Vein endothelial cell (primary cell): ENCODE measurements around the gene SUPT4H1. TPM values are rescaled to one million over a fixed set of nuclear protein-coding genes. Genes with fewer than 3 reads are reported as not detected.

Experiments used
- small RNA-seq: library from RNA; depleted of rRNA; stranded (forward); fragments of <200 nt; gene quantifications from one replicate; pipeline ENCODE3, GENCODE V24; 2012
- total RNA-seq: library from RNA; depleted of rRNA; stranded (reverse); fragments of >200 nt; gene quantifications from 2 replicates; pipeline ENCODE4 v1.2.3, GENCODE V29; 2012

Gene SUPT4H1
- 44.8 and 55.5 TPM in 2 replicates for total RNA-seq

DNA sequence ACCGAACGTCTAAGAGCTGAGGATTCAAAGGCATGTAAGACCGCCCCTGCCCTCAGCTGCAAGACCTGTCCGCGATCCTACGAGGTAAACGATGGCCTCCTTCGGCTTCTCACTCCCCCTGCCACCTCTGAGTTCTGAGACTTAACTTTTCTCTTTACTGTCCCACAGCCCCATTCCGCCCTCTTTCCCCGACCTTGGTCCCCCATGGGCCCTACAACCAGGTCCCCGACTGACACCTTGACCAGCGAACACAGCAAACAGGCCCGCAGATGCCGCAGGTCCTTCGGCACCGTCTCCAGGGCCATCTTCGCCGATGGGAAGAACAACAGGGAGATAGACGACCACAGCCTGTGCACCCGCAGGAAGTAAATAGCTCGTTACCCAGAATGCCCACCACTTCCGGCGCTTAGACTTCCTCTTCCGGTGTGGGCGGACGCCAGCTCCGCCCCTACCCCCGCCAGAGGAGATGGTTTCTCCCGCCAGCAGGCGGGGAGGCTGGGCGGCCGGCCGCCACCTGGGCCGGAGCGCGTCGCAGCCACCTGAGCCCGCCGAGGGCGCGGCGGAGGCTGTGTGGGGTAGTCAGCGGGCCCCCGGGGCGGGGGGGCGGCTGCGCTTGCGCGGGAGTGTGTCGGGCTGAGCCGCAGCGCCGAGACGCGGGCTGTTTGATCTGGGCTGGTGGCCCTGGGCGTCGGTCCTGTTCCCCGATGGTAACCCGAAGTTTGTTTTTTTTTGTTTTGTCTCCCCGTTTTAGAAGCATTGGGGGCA lies at the start of gene SUPT4H1:
TSS of gene SUPT4H1 (minus strand) at position 371 of the 765 bp plus-strand sequence. CDS start at position 305, 66 bp downstream.

GRCh38 chr17:58328195-58329034 lies 23.6 kb downstream of the SUPT4H1 start, which contains the start of gene TSPOAP1:
Gene TSPOAP1 (minus strand): TSS chr17:58328795. CDS start chr17:58327920, 875 bp downstream.

Small RNAs within 50 kb of the gene (small RNA-seq; reads per million reads assigned to genes)
- not detected for gene MIR4736

Other genes with a start within 250 kb of the SUPT4H1 start
- gene OR4D1, start 203.8 kb downstream of the SUPT4H1 start, total RNA-seq = not detected in 2 replicates
- gene OR4D2, start 185.2 kb downstream of the SUPT4H1 start, total RNA-seq = not detected in 2 replicates
- not detected in 2 replicates for gene EPX, start 159.5 kb downstream of the SUPT4H1 start, total RNA-seq
- 12.1 and 12.7 TPM in 2 replicates for gene MKS1, start 132.9 kb downstream of the SUPT4H1 start, total RNA-seq
- not detected in 2 replicates for gene LPO, start 113.6 kb downstream of the SUPT4H1 start, total RNA-seq
- 0.10 TPM in 1 of 2 replicates, not detected in the other for gene MPO, start 71.3 kb downstream of the SUPT4H1 start, total RNA-seq
- gene TSPOAP1, start 23.4 kb downstream of the SUPT4H1 start, total RNA-seq = not detected in 2 replicates
- gene RNF43, start 65.3 kb upstream of the SUPT4H1 start, total RNA-seq = not detected in 2 replicates
- gene HSF5, start 136.2 kb upstream of the SUPT4H1 start, total RNA-seq = under 0.01 and 0.19 TPM in 2 replicates
- gene MTMR4, start 162.4 kb upstream of the SUPT4H1 start, total RNA-seq = 45.9 and 52.6 TPM in 2 replicates